ENCODE results near the gene FAM81B.
A peak's percentile ranks its signal among the peaks of the same experiment; 100 is the strongest.

FAM81B gene

GRCh38 chr5:95380103-95380628, 11.0 kb upstream of the FAM81B start:
- Histone ChIP-seq H3F3A (ENCODE audit: low read depth) (no peaks in the 10 kb centered on the region), H3K4me2 (ENCODE audit: low read depth, low read length, poor library complexity, severe bottlenecking) (peak overlapping the region; percentile 8), H3K27me3 (ENCODE audit: insufficient read depth, low read length, poor library complexity, severe bottlenecking) (no peaks in the 10 kb centered on the region), H4K20me1 (ENCODE audit: insufficient read depth, low read length, poor library complexity, severe bottlenecking) (no peaks in the 10 kb centered on the region), H3K79me2 (ENCODE audit: insufficient read depth, low read length) (no peaks in the 10 kb centered on the region), H3K9me3 (ENCODE audit: insufficient read depth, low read depth, low read length) (peaks cover 14% of the 10 kb centered on the region; the same call in 1 of the 2 replicates), H3K9me2 (replicated peaks; ENCODE audit: low read depth, low read length) (no peaks in the 10 kb centered on the region), H2AFZ (ENCODE audit: low read length) (no peak overlapping the region), H3K36me3 (ENCODE audit: insufficient read depth, low read length) (no peaks in the 10 kb centered on the region), H3K9ac (ENCODE audit: low read depth, low read length, poor library complexity, severe bottlenecking) (no peak overlapping the region), H3K4me3 (ENCODE audit: low read length, poor library complexity, severe bottlenecking) (no peak overlapping the region), H3K4me1 (ENCODE audit: insufficient read depth, low read length, poor library complexity, severe bottlenecking) (peaks cover 23% of the 10 kb centered on the region)
- no peak for TF ChIP-seq EZH2phosphoT487 (IDR thresholded peaks at IDR 0.05; ENCODE audit: borderline replicate concordance)
- no peak for TF ChIP-seq CTCF (conservative IDR thresholded peaks at IDR 0.05; ENCODE audit: low read length)

DNA sequence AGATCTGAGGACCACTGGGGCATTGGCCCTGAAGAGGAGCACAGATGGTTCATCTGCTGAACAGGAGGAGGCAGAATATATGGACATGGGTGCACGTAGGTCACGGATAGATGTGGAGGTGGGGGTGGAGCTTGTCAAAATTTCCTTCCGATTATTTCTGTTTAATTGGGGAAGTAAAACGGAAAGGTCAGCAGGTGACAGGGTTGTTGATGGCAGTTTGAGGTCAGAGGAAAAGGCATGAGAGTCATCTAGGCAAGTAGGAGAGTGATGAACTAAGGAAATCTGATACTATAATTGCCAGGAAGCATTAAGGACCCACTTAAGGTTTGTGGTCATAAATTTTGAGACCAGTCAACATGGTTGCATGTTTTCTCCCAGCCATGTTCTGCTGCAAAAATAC, 8.4 kb upstream of the FAM81B start:
- Histone ChIP-seq H3K9me2 (replicated peaks; ENCODE audit: low read depth, low read length) (no peaks in the 10 kb centered on the region), H4K20me1 (ENCODE audit: insufficient read depth, low read length, poor library complexity, severe bottlenecking) (no peaks in the 10 kb centered on the region), H3K36me3 (ENCODE audit: insufficient read depth, low read length) (no peaks in the 10 kb centered on the region), H3K4me3 (ENCODE audit: low read length, poor library complexity, severe bottlenecking) (no peak overlapping the region), H2AFZ (ENCODE audit: low read length) (no peak overlapping the region), H3K9me3 (ENCODE audit: insufficient read depth, low read depth, low read length) (peaks cover 14% of the 10 kb centered on the region; the same call in 1 of the 2 replicates), H3K27me3 (ENCODE audit: insufficient read depth, low read length, poor library complexity, severe bottlenecking) (no peaks in the 10 kb centered on the region), H3K4me1 (ENCODE audit: insufficient read depth, low read length, poor library complexity, severe bottlenecking) (peaks cover 23% of the 10 kb centered on the region), H3K79me2 (ENCODE audit: insufficient read depth, low read length) (no peaks in the 10 kb centered on the region), H3K9ac (ENCODE audit: low read depth, low read length, poor library complexity, severe bottlenecking) (no peak overlapping the region), H3F3A (ENCODE audit: low read depth) (no peaks in the 10 kb centered on the region), H3K4me2 (ENCODE audit: low read depth, low read length, poor library complexity, severe bottlenecking) (peak overlapping the region; percentile 26)
- TF ChIP-seq CTCF (conservative IDR thresholded peaks at IDR 0.05; ENCODE audit: low read length), result no peak
- TF ChIP-seq EZH2phosphoT487 (IDR thresholded peaks at IDR 0.05; ENCODE audit: borderline replicate concordance), result no peak

DNA sequence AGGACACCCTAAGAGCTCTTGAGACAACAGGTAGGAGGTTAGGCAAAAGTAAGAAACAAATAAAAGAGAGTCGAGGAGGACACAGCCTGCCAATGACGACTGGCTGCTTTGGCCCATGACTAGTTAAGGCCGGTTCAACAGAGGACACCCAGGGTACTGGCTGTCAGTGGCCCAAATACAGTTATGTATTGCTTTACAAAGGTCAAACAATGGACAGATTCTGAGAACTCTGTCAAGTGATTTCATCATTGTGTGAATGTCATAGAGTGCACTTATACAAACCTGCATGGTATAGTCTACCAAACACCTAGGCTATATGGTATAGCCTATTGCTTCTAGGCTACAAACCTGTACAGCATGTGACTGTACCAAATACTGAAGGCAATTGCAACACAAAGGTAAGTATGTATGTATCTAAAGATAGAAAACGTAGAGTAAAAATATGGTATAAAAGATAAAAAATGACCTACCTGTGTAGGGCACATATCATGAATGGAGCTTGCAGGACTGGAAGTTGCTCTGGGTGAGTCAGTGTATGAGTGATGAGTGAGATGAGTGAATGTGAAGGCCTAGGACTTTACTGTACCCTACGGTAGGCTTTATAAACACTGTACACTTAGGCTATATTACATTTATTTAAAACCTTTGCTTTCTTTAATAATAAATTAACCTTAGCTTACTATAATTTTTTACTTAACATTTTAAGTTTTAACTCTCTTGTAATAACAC, 6.5 kb upstream of the FAM81B start:
- H3F3A ChIP-seq (ENCODE audit: low read depth), result no peaks in the 10 kb centered on the region
- peaks cover 21% of the 10 kb centered on the region for H3K4me1 ChIP-seq (ENCODE audit: insufficient read depth, low read length, poor library complexity, severe bottlenecking)
- no peak overlapping the region for H3K4me2 ChIP-seq (ENCODE audit: low read depth, low read length, poor library complexity, severe bottlenecking)
- no peaks in the 10 kb centered on the region for H4K20me1 ChIP-seq (ENCODE audit: insufficient read depth, low read length, poor library complexity, severe bottlenecking)
- no peak overlapping the region for H3K4me3 ChIP-seq (ENCODE audit: low read length, poor library complexity, severe bottlenecking)
- no peak overlapping the region for H3K9ac ChIP-seq (ENCODE audit: low read depth, low read length, poor library complexity, severe bottlenecking)
- no peaks in the 10 kb centered on the region for H3K36me3 ChIP-seq (ENCODE audit: insufficient read depth, low read length)
- no peak overlapping the region for H2AFZ ChIP-seq (ENCODE audit: low read length)
- no peaks in the 10 kb centered on the region for H3K79me2 ChIP-seq (ENCODE audit: insufficient read depth, low read length)
- H3K27me3 ChIP-seq (ENCODE audit: insufficient read depth, low read length, poor library complexity, severe bottlenecking), result no peaks in the 10 kb centered on the region
- H3K9me3 ChIP-seq (ENCODE audit: insufficient read depth, low read depth, low read length), result peaks cover 13% of the 10 kb centered on the region; the same call in 1 of the 2 replicates
- H3K9me2 ChIP-seq (replicated peaks; ENCODE audit: low read depth, low read length), result no peaks in the 10 kb centered on the region
- TF ChIP-seq CTCF (conservative IDR thresholded peaks at IDR 0.05; ENCODE audit: low read length) (no peak), EZH2phosphoT487 (IDR thresholded peaks at IDR 0.05; ENCODE audit: borderline replicate concordance) (no peak)
